Prostate gland (tissue), 2 donors: ENCODE data around the gene NKX1-1.

Experiments
- POLR2A ChIP-seq: fragments of 450-650 bp; IDR thresholded peaks from one replicate; pipeline ENCODE4 v1.6.1; 2016; ENCODE audit warnings: antibody characterized with exemption, mild to moderate bottlenecking
- POLR2AphosphoS5 ChIP-seq: sonication (generic); formaldehyde crosslinking; IDR thresholded peaks from one replicate; pipeline ENCODE4 v1.6.1; 2017; ENCODE audit warnings: antibody characterized with exemption
- TF ChIP-seq, protein P1 (sequence below), 4 experiments: fragments of 200-600 bp in 2 of 4; fragments of 450-650 bp in 2 of 4; sonication (generic) in 2 of 4; IDR thresholded peaks; 1 replicate in 3 of 4; 2 replicates in 1 of 4; pipeline ENCODE4 v1.5.1; 2016 to 2019; ENCODE audit warnings: antibody characterized with exemption in 4 of 4, mild to moderate bottlenecking in 2 of 4, moderate library complexity in 2 of 4

DNA sequence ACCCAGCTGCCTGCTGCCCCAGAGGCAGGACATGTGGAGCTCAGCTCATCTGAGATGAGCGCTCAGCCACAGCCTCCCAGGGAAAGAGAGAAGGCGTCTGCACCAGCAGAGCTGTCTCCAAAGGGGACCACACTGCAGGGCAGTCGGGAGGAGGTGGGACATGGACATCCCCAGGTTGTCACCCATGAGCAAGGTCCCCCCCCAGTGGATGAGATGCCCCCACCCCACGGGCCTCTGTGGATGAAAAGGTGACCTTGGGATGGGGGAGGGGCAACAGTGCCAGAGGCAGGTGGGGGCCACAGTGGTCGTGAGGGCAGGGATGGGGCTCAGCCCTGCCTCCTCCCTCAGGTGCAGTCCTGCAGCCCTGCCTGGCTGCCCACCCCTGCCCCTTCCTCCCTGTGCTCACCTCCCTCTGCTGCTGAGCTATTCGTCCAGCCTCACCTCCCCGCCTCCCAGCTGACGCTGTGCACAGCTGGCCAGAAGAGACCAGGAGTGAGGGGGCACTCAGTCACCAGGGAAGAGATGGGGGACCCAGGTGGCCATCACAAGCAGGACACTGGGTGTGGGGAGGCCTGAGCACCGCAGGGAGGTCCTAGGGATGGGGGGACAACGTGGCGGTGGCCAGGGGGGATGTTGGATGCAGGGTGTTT lies 9.3 kb downstream of the NKX1-1 start:
- TF ChIP-seq, protein P1, sequence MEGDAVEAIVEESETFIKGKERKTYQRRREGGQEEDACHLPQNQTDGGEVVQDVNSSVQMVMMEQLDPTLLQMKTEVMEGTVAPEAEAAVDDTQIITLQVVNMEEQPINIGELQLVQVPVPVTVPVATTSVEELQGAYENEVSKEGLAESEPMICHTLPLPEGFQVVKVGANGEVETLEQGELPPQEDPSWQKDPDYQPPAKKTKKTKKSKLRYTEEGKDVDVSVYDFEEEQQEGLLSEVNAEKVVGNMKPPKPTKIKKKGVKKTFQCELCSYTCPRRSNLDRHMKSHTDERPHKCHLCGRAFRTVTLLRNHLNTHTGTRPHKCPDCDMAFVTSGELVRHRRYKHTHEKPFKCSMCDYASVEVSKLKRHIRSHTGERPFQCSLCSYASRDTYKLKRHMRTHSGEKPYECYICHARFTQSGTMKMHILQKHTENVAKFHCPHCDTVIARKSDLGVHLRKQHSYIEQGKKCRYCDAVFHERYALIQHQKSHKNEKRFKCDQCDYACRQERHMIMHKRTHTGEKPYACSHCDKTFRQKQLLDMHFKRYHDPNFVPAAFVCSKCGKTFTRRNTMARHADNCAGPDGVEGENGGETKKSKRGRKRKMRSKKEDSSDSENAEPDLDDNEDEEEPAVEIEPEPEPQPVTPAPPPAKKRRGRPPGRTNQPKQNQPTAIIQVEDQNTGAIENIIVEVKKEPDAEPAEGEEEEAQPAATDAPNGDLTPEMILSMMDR (IDR thresholded peaks at IDR 0.05) = no peak
- no peak for TF ChIP-seq POLR2A
- TF ChIP-seq POLR2AphosphoS5 = no peak
